Testis (tissue), 3 donors: ENCODE data around the gene VENTX. TPM values are rescaled to one million over a fixed set of nuclear protein-coding genes. Genes with fewer than 3 reads are reported as not detected.

Experiments
- DNase-seq: peaks from one replicate; pipeline ENCODE4 v3.0.0-alpha.2; 2019
- H3K27ac ChIP-seq, 2 donors: fragments of 200-600 bp; sonication (generic); one replicate each; pipeline ENCODE4 v1.5.1; 2019
- H3K27me3 ChIP-seq: fragments of 200-600 bp; sonication (generic); one replicate; pipeline ENCODE4 v1.5.1; 2019
- H3K36me3 ChIP-seq: fragments of 200-600 bp; sonication (generic); one replicate; pipeline ENCODE4 v1.5.1; 2017; ENCODE audit warnings: low read depth; ENCODE audit errors: missing control alignments
- H3K4me1 ChIP-seq: fragments of 200-600 bp; sonication (generic); one replicate; pipeline ENCODE4 v1.5.1; 2019
- H3K4me3 ChIP-seq, 2 donors: fragments of 200-600 bp; sonication (generic); one replicate each; pipeline ENCODE4 v1.5.1; 2017 to 2019
- H3K9me3 ChIP-seq: fragments of 200-600 bp; sonication (generic); one replicate; pipeline ENCODE4 v1.5.1; 2017
- POLR2A ChIP-seq: fragments of 450-650 bp; IDR thresholded peaks from one replicate; pipeline ENCODE4 v1.6.1; 2017; ENCODE audit warnings: antibody characterized with exemption, mild to moderate bottlenecking, moderate library complexity
- WGBS, 2 donors: methylation state at CpG; one replicate each; pipeline ENCODE4 v1.1.5; 2018; 5-methylcytosine and 5-hydroxymethylcytosine counted together
- intact Hi-C: fragments of 100-400 bp; cut with DNase I; formaldehyde crosslinking; loops from one replicate; pipeline ENCODE4 v1.15.1; 2023; ENCODE audit warnings: low total_unique reads
- polyA plus RNA-seq: library from polyadenylated mRNA; stranded (reverse); fragments of 350-450 nt; fragmentation: Illumina TruSeq; extraction: RNeasy Lipid Tissue Mini Kit (QIAGEN cat#74804); gene quantifications from one replicate; pipeline ENCODE4 v1.2.3, GENCODE V29; 2014; ENCODE audit warnings: low read depth, low replicate concordance; ENCODE audit not compliant: insufficient read depth
- total RNA-seq, 2 donors: library from RNA; depleted of rRNA; stranded (reverse); fragments of >200 nt; gene quantifications; one replicate each; pipeline ENCODE4 v1.2.3, GENCODE V29; 2016
- TF ChIP-seq, protein P1 (sequence below), 3 experiments: fragments of 450-650 bp in 2 of 3; fragments of 200-600 bp in 1 of 3; sonication (generic) in 1 of 3; IDR thresholded peaks; one replicate each; pipeline ENCODE4 v1.5.1; 2016 to 2019; ENCODE audit warnings: antibody characterized with exemption in 3 of 3, mild to moderate bottlenecking in 2 of 3, moderate library complexity in 1 of 3

VENTX gene
- total and polyA plus RNA-seq, 3 donors from 2014 or later = 1.5 to 3.5 (median 2.2) TPM

DNA sequence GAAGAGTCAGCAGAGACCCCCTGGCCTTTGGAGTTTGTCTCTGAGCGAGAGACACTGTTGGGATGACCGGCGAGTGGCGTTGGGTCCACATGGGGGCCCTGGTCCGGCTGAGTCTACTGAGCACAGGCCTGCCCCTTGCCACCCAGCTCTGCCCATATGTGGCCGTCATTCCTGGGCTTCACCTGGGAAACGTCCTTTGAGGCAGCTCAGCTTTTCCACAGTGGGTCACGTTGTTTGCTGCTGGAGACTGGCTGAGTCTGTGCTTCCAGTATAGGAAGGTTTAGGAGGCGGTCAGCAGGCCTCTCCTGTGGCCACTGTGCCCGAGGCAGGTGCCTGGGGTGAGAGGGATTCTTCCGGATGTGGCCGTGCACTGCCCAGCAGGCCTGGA is 21.9 kb downstream of the VENTX start:
- no peak overlapping the region for H3K4me3 ChIP-seq
- no peaks in the 10 kb centered on the region for H3K9me3 ChIP-seq
- peak overlapping the region in 1 of 2 donors; percentile 41 for H3K27ac ChIP-seq
- 78 to 84% methylated on average over 10 to 12 of the region's 12 CpGs for WGBS, 2 donors
- no peaks in the 10 kb centered on the region for H3K27me3 ChIP-seq
- no peak for DNase-seq
- intact Hi-C loops = no loop called here
- peaks cover 32% of the 10 kb centered on the region for H3K4me1 ChIP-seq
- TF ChIP-seq, protein P1, sequence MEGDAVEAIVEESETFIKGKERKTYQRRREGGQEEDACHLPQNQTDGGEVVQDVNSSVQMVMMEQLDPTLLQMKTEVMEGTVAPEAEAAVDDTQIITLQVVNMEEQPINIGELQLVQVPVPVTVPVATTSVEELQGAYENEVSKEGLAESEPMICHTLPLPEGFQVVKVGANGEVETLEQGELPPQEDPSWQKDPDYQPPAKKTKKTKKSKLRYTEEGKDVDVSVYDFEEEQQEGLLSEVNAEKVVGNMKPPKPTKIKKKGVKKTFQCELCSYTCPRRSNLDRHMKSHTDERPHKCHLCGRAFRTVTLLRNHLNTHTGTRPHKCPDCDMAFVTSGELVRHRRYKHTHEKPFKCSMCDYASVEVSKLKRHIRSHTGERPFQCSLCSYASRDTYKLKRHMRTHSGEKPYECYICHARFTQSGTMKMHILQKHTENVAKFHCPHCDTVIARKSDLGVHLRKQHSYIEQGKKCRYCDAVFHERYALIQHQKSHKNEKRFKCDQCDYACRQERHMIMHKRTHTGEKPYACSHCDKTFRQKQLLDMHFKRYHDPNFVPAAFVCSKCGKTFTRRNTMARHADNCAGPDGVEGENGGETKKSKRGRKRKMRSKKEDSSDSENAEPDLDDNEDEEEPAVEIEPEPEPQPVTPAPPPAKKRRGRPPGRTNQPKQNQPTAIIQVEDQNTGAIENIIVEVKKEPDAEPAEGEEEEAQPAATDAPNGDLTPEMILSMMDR (IDR thresholded peaks at IDR 0.05) = no peak
- TF ChIP-seq POLR2A = no peak
- no peaks in the 10 kb centered on the region for H3K36me3 ChIP-seq

DNA sequence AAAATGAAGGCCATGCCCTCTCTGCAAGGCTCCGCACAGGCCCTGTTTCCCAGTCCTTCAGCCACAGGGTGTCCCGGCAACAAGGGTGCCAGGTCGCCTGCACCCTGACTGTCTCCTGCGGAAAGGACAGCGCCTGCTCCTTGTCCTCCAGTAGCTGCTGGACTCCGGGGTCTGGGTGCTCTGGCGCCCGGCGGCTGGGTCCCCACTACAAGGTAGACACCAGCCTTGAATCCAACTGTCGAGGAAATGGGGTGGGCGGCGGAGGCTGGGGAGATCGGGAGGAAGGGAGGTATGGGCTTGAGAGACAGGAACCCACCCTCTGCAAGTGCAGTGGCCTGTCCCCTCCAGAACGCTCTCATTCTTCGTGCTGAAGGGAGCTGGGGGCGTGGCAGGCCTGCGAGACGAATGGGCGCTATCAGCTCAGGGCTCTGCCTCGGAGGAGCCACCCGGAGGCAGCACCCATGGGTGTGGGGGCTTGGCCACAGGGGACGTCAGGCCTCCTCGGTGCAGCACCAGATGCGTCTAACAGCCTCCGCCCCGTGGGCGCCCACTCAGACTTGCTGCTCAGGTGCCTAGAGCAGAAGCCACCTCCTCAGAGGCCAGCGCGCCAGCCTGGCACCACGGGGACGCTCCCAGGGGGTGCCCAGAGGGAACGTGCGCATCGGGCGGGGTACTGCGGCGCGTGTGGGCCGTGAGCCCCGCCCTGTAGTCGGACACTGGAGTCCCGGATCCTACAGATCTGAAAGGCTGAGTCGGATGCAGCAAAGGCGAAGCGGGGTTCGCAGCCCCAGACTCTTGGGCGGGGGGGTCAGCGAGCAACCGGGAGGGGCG is 23.5 kb downstream of the VENTX start:
- TF ChIP-seq, protein P1 (IDR thresholded peaks at IDR 0.05) = no peak
- TF ChIP-seq POLR2A = no peak
- Histone ChIP-seq H3K9me3 (no peaks in the 10 kb centered on the region), H3K4me1 (peaks cover 17% of the 10 kb centered on the region), H3K36me3 (no peaks in the 10 kb centered on the region), H3K27me3 (no peaks in the 10 kb centered on the region), H3K4me3 (peak overlapping the region; percentile 70 to 83), H3K27ac (peak overlapping the region; percentile 67 to 82)
- DNase-seq = peak; percentile 69
- WGBS, 2 donors = 0 to 24% methylated on average over 8 to 46 of the region's 50 CpGs
- intact Hi-C loops = no loop called here

DNA sequence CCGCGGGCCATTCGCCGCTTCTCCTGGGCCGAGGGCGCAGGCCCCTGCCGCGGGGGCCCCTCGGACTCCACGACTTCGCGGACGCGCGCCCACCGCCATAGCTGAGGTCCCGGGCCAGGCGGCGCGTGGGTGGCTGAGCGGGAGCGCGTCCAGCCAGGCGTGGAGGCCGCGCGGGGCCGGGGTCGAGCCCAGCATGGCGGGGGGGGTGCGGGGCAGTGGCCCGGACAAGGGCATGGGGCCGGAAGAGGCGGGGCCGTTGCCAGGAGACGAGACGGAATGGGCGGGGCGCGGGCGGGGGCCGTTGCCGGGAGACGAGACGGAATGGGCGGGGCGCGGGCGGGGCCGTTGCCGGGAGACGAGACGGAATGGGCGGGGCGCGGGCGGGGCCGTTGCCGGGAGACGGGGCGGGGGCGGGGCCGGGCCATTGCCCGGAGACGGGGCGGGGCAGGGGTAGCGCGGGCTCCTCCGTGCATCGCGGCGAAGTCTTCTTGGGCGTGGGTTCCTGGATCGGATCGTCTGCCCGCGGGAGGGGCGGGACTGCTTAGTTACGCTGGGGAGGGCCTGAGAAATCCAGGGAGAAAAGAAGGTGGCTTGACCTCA is 24.2 kb downstream of the VENTX start:
- peak overlapping the region; percentile 70 to 83 for H3K4me3 ChIP-seq
- peak; percentile 95 for DNase-seq
- peaks cover 14% of the 10 kb centered on the region for H3K4me1 ChIP-seq
- no peaks in the 10 kb centered on the region for H3K9me3 ChIP-seq
- peak overlapping the region; percentile 67 to 82 for H3K27ac ChIP-seq
- H3K36me3 ChIP-seq = no peaks in the 10 kb centered on the region
- no peaks in the 10 kb centered on the region for H3K27me3 ChIP-seq
- intact Hi-C loops = no loop called here
- WGBS, 2 donors = 2 to 4% methylated on average over 23 to 26 of the region's 79 CpGs
- TF ChIP-seq, protein P1 (IDR thresholded peaks at IDR 0.05) = no peak
- TF ChIP-seq POLR2A = no peak

DNA sequence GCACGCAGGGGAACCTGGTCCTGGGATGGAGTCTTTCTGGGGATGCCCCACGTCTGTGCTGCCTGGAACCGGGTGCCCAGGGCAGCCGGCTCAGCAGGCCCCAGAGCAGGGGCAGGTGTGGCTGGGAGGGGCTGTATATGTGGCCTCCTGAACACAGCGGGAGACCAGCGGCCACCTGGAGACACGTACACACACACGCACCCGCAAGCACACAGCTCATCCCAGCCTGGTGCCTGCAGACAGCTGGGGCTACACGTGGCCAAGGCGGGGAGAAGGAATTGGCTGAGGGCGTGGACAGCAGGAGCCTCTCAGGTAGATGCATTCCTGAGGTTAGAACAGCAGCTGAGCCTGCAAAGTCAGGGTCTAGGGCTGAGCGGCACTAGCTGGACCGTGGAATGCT is 25.0 kb downstream of the VENTX start:
- peaks cover 5% of the 10 kb centered on the region for H3K4me1 ChIP-seq
- H3K36me3 ChIP-seq = no peaks in the 10 kb centered on the region
- DNase-seq = no peak
- TF ChIP-seq POLR2A = no peak
- H3K4me3 ChIP-seq = no peak overlapping the region
- H3K27ac ChIP-seq = no peak overlapping the region
- H3K27me3 ChIP-seq = no peaks in the 10 kb centered on the region
- intact Hi-C loops = no loop called here
- no peaks in the 10 kb centered on the region for H3K9me3 ChIP-seq
- 75 to 78% methylated on average over 8 to 13 of the region's 14 CpGs for whole genome bisulfite sequencing, 2 donors

DNA sequence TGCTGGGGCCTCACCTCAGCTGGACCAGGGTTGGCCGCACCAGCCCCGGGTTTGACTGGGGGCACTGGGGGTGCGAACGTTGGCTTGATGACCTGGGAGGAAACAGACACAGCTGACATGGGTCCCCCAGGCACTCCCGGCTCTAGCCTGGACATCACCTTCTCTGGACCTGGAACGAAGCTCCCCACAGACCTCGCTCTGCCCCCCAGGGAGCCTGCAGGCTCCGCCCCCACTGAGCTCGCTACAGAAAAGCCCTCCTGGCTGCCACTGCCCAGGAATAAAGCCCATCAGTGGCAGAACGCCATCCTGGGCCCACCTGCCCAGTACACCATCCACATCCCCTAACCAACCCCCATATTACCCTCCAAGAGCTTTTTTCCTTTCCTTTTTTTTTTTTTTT is 26.0 kb downstream of the VENTX start:
- no peak for TF ChIP-seq POLR2A
- TF ChIP-seq, protein P1 (IDR thresholded peaks at IDR 0.05) = no peak
- intact Hi-C loops = no loop called here

More for the DNA sequence above, 26.0 kb downstream of the VENTX start:
- Histone ChIP-seq H3K27me3 (no peaks in the 10 kb centered on the region), H3K27ac (no peak overlapping the region), H3K4me1 (no peaks in the 10 kb centered on the region), H3K36me3 (no peaks in the 10 kb centered on the region), H3K9me3 (no peaks in the 10 kb centered on the region), H3K4me3 (no peak overlapping the region)
- DNase-seq = no peak
- 86 to 90% methylated on average over 8 to 9 of the region's 10 CpGs for WGBS, 2 donors
